Sigmoid colon (tissue), 4 donors: ENCODE results near the gene C10orf105.

Experiments used
- POLR2A ChIP-seq, 2 donors: fragments of 450-650 bp; IDR thresholded peaks; one replicate each; pipeline ENCODE4 v1.6.1; 2016; ENCODE audit warnings: antibody characterized with exemption in 2 of 2, mild to moderate bottlenecking in 2 of 2, moderate library complexity in 2 of 2
- POLR2AphosphoS5 ChIP-seq, 4 donors: sonication (generic); formaldehyde crosslinking; IDR thresholded peaks; one replicate each; pipeline ENCODE4 v1.6.1; 2017; ENCODE audit warnings: antibody characterized with exemption in 4 of 4
- TF ChIP-seq, protein P1 (sequence below), 4 experiments: fragments of 450-650 bp in 3 of 4; fragments of 200-600 bp in 1 of 4; IDR thresholded peaks; one replicate each; pipeline ENCODE4 v1.5.1; 2016 to 2019; ENCODE audit warnings: antibody characterized with exemption in 4 of 4, mild to moderate bottlenecking in 3 of 4, moderate library complexity in 2 of 4

DNA sequence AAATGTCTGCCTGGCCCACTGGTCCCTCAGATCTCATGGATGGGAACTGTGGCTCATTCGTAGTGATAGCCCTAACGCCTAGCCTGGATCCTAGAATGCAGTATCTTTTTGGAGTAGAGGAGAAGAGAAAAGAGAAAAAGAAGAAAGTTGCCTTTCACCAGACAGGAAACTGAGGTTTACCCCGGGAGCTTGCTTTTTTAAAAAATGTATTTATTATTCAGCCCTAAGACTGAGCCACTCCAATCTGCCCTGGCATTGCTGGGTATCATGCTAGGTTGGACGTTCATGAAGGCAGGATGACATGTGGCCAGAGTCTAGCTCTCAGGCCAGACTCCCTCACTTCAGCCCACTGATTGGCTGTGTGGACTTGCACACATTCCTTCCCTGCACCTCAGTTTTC is 21.5 kb upstream of the C10orf105 start:
- TF ChIP-seq POLR2AphosphoS5 (IDR thresholded peaks at IDR 0.05) (no peak), POLR2A (IDR thresholded peaks at IDR 0.05) (no peak)
- TF ChIP-seq, protein P1, sequence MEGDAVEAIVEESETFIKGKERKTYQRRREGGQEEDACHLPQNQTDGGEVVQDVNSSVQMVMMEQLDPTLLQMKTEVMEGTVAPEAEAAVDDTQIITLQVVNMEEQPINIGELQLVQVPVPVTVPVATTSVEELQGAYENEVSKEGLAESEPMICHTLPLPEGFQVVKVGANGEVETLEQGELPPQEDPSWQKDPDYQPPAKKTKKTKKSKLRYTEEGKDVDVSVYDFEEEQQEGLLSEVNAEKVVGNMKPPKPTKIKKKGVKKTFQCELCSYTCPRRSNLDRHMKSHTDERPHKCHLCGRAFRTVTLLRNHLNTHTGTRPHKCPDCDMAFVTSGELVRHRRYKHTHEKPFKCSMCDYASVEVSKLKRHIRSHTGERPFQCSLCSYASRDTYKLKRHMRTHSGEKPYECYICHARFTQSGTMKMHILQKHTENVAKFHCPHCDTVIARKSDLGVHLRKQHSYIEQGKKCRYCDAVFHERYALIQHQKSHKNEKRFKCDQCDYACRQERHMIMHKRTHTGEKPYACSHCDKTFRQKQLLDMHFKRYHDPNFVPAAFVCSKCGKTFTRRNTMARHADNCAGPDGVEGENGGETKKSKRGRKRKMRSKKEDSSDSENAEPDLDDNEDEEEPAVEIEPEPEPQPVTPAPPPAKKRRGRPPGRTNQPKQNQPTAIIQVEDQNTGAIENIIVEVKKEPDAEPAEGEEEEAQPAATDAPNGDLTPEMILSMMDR (IDR thresholded peaks at IDR 0.05), result no peak
